Erythroblast (primary cell): ENCODE data around the gene FGF16.

Experiments
- GATA1 ChIP-seq: IDR thresholded peaks from 2 replicates; pipeline ENCODE4 v1.6.1; 2011; ENCODE audit warnings: low read depth, mild to moderate bottlenecking, control low read depth, low read length, moderate library complexity
- POLR2A ChIP-seq: IDR thresholded peaks from 2 replicates; pipeline ENCODE4 v1.6.1; 2011; ENCODE audit warnings: mild to moderate bottlenecking, low read length

- TF ChIP-seq POLR2A (no peak), GATA1 (no peak)
These were observed 5.7 kb upstream of the FGF16 start for GRCh38 chrX:77441479-77441878.
